GM12878 (cell line): Measurements from ENCODE around the gene PYGB. TPM values are rescaled to one million over a fixed set of nuclear protein-coding genes. Genes with fewer than 3 reads are reported as not detected.

Experiments used
- CBX3 ChIP-seq: fragments of 200-600 bp; sonication (generic); IDR thresholded peaks from 2 replicates; pipeline ENCODE4 v1.6.1; 2016; ENCODE audit warnings: low read depth, borderline replicate concordance
- E4F1 ChIP-seq: fragments of 450-650 bp; IDR thresholded peaks from 2 replicates; pipeline ENCODE4 v1.6.1; 2018; ENCODE audit warnings: borderline replicate concordance, mild to moderate bottlenecking; ENCODE audit not compliant: partially characterized antibody
- EED ChIP-seq: sonication (generic); IDR thresholded peaks from 2 replicates; pipeline ENCODE4 v1.6.1; 2016; ENCODE audit warnings: antibody characterized with exemption, low read depth
- GATAD2B ChIP-seq: fragments of 450-650 bp; conservative IDR thresholded peaks from 2 replicates; pipeline ENCODE4 v1.6.1; 2017; ENCODE audit warnings: low read depth, mild to moderate bottlenecking, moderate library complexity
- HDAC6 ChIP-seq: fragments of 200-600 bp; sonication (generic); IDR thresholded peaks from one replicate; pipeline ENCODE4 v1.8.0; 2017; ENCODE audit warnings: antibody characterized with exemption; ENCODE audit not compliant: unreplicated experiment
- IKZF1 ChIP-seq: fragments of 450-650 bp; conservative IDR thresholded peaks from 2 replicates; pipeline ENCODE4 v1.6.1; 2017; ENCODE audit warnings: antibody characterized with exemption, mild to moderate bottlenecking
- MAX ChIP-seq: IDR thresholded peaks from 2 replicates; pipeline ENCODE4 v1.6.1; 2012; ENCODE audit warnings: low read depth, low read length, improper control_type of control experiment
- MYC ChIP-seq: IDR thresholded peaks from 2 replicates; pipeline ENCODE4 v1.6.1; 2011; ENCODE audit warnings: mild to moderate bottlenecking, low read length, moderate library complexity, inconsistent platforms; ENCODE audit not compliant: insufficient read depth, insufficient replicate concordance, insufficient read length, severe bottlenecking
- NFXL1 ChIP-seq: fragments of 450-650 bp; IDR thresholded peaks from 2 replicates; pipeline ENCODE4 v1.6.1; 2017; ENCODE audit warnings: antibody characterized with exemption, mild to moderate bottlenecking, borderline replicate concordance
- PAX5 ChIP-seq: IDR thresholded peaks from 2 replicates; pipeline ENCODE4 v1.6.1; 2011; ENCODE audit warnings: low read depth, low read length, borderline replicate concordance
- PKNOX1 ChIP-seq: fragments of 450-650 bp; IDR thresholded peaks from 2 replicates; pipeline ENCODE4 v1.6.1; 2016; ENCODE audit warnings: mild to moderate bottlenecking
- POLR2A ChIP-seq: IDR thresholded peaks from 2 replicates; pipeline ENCODE4 v1.6.1; 2011; ENCODE audit warnings: low read depth, mild to moderate bottlenecking, low read length
- POLR2AphosphoS2 ChIP-seq: IDR thresholded peaks from 2 replicates; pipeline ENCODE4 v1.6.1; 2011; ENCODE audit warnings: low read depth, mild to moderate bottlenecking, low read length, improper control_type of control experiment, moderate library complexity
- SP1 ChIP-seq: IDR thresholded peaks from one replicate; pipeline ENCODE4 v1.6.1; 2011; ENCODE audit warnings: low read depth, low read length
- STAT1 ChIP-seq: fragments of 450-650 bp; conservative IDR thresholded peaks from 2 replicates; pipeline ENCODE4 v1.6.1; 2014; ENCODE audit warnings: antibody characterized with exemption, mild to moderate bottlenecking
- TCF12 ChIP-seq: IDR thresholded peaks from 2 replicates; pipeline ENCODE4 v1.6.1; 2011; ENCODE audit warnings: low read depth, mild to moderate bottlenecking, low read length
- TCF3 ChIP-seq: IDR thresholded peaks from 2 replicates; pipeline ENCODE4 v1.6.1; 2012; ENCODE audit warnings: low read depth, mild to moderate bottlenecking, low read length, borderline replicate concordance; ENCODE audit not compliant: insufficient read depth
- YBX1 ChIP-seq: fragments of 450-650 bp; IDR thresholded peaks from 2 replicates; pipeline ENCODE4 v1.6.1; 2016; ENCODE audit warnings: antibody characterized with exemption
- ZBED1 ChIP-seq: IDR thresholded peaks from 2 replicates; pipeline ENCODE4 v1.6.1; 2016; ENCODE audit warnings: borderline replicate concordance
- ZNF622 ChIP-seq: fragments of 450-650 bp; IDR thresholded peaks from 2 replicates; pipeline ENCODE4 v1.6.1; 2017; ENCODE audit warnings: mild to moderate bottlenecking, inconsistent platforms
- polyA plus RNA-seq, 11 experiments: library from polyadenylated mRNA; depleted of rRNA in 4 of 11; unstranded in 6 of 11; stranded (reverse) in 5 of 11; fragments of >200 nt; fragmentation: Nextera tagmentation in 4 of 11; fragmentation: Illumina TruSeq in 1 of 11; extraction: Ambion mirVana in 4 of 11; extraction: Trizol in 1 of 11; gene quantifications; 1 replicate in 1 of 11; 2 replicates in 10 of 11; pipeline versions ENCODE4 v1.2.1 to v1.2.3, GENCODE V29; 2011 to 2016; ENCODE audit warnings: inconsistent platforms in 2 of 11, missing spikeins in 2 of 11, low read depth in 1 of 11
- total RNA-seq, 4 experiments: library from RNA; depleted of rRNA in 3 of 4; stranded (reverse); fragments of >200 nt in 3 of 4; fragmentation: Illumina TruSeq in 1 of 4; extraction: Trizol in 1 of 4; gene quantifications; 2 replicates each; pipeline versions ENCODE4 v1.2.1 to v1.2.3, GENCODE V29; 2013 to 2021
- TF ChIP-seq, protein P1 (sequence below): fragments of 450-650 bp; IDR thresholded peaks from 2 replicates; pipeline ENCODE4 v1.6.1; 2017; ENCODE audit warnings: antibody characterized with exemption, mild to moderate bottlenecking, moderate library complexity
- TF ChIP-seq, protein P2 (sequence below): fragments of 450-650 bp; IDR thresholded peaks from 2 replicates; pipeline ENCODE4 v1.6.1; 2014; ENCODE audit warnings: mild to moderate bottlenecking

The PYGB gene
- total and polyA plus RNA-seq, 10 of the 15 experiments (the other 5 are each of a cell fraction or from before 2014, with no cell fraction given), result 0.34 to 33.5 (median 21.8) TPM

DNA sequence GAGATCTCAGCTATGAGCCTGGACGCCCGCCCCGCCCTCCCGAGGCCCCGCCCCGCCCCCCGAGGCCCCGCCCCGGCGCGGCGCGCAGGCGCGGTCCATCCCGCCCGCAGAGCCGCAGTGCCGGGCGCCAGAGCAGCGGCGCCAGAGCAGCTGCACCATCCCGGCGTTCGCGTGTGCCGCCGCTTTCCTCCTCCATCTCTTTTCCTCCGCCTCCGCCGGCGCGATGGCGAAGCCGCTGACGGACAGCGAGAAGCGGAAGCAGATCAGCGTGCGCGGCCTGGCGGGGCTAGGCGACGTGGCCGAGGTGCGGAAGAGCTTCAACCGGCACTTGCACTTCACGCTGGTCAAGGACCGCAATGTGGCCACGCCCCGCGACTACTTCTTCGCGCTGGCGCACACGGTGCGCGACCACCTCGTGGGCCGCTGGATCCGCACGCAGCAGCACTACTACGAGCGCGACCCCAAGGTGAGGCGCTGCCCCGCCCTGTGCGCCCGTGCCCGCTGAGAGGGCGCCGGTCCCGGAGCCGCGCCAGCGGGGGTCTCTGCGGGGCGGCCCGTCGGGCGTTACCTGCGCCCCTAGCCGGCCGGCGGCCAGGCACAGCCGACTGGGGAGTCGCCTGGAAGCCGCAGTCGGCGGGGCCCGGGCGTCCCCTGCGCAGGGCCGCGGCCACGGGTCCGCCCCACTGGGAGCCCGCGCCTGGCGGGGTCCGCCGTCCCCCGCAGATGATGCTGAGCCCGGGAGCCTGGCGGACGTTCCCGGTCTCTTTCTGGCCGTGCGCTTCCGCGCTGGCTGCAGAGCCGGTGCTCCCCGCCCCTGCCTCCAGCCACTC is at the start of gene PYGB (continued):
- 0 out of 2 replicates have a peak, but pooled peaks have one; percentile 29 for TF ChIP-seq TCF3
- peak; percentile 9 for TF ChIP-seq SP1
- TF ChIP-seq IKZF1, result peak; percentile 75
- TF ChIP-seq CBX3, result no peak
- TF ChIP-seq E4F1, result peak; percentile 37
- peak; percentile 18 for TF ChIP-seq HDAC6
- TF ChIP-seq STAT1, result no peak
- peak; percentile 42; the same call in 1 of the 2 replicates for TF ChIP-seq EED
- no peak for TF ChIP-seq POLR2AphosphoS2
- peak; percentile 58; the same call in 1 of the 2 replicates for TF ChIP-seq TCF12
- TF ChIP-seq ZNF622, result no peak
- TF ChIP-seq POLR2A, result peak; percentile 93
- TF ChIP-seq PKNOX1, result peak; percentile 93
- peak; percentile 86 for TF ChIP-seq MAX
- TF ChIP-seq, protein P1, sequence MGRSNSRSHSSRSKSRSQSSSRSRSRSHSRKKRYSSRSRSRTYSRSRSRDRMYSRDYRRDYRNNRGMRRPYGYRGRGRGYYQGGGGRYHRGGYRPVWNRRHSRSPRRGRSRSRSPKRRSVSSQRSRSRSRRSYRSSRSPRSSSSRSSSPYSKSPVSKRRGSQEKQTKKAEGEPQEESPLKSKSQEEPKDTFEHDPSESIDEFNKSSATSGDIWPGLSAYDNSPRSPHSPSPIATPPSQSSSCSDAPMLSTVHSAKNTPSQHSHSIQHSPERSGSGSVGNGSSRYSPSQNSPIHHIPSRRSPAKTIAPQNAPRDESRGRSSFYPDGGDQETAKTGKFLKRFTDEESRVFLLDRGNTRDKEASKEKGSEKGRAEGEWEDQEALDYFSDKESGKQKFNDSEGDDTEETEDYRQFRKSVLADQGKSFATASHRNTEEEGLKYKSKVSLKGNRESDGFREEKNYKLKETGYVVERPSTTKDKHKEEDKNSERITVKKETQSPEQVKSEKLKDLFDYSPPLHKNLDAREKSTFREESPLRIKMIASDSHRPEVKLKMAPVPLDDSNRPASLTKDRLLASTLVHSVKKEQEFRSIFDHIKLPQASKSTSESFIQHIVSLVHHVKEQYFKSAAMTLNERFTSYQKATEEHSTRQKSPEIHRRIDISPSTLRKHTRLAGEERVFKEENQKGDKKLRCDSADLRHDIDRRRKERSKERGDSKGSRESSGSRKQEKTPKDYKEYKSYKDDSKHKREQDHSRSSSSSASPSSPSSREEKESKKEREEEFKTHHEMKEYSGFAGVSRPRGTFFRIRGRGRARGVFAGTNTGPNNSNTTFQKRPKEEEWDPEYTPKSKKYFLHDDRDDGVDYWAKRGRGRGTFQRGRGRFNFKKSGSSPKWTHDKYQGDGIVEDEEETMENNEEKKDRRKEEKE, result no peak
- peak; percentile 83 for TF ChIP-seq MYC
- TF ChIP-seq GATAD2B, result peak; percentile 89; the same call in 1 of the 2 replicates
- TF ChIP-seq PAX5, result peak; percentile 57; the same call in 1 of the 2 replicates
- TF ChIP-seq YBX1, result no peak
- TF ChIP-seq, protein P2, sequence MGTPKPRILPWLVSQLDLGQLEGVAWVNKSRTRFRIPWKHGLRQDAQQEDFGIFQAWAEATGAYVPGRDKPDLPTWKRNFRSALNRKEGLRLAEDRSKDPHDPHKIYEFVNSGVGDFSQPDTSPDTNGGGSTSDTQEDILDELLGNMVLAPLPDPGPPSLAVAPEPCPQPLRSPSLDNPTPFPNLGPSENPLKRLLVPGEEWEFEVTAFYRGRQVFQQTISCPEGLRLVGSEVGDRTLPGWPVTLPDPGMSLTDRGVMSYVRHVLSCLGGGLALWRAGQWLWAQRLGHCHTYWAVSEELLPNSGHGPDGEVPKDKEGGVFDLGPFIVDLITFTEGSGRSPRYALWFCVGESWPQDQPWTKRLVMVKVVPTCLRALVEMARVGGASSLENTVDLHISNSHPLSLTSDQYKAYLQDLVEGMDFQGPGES, result no peak
- no peak for TF ChIP-seq NFXL1
- TF ChIP-seq ZBED1, result no peak
